Measurements from ENCODE around the gene PCSK5.

GRCh38 chr9:75878488-75878860, 12.0 kb upstream of the PCSK5 start:
- TF ChIP-seq POLR2A (IDR thresholded peaks at IDR 0.05; ENCODE audit: low read length) (no peak), GATA1 (IDR thresholded peaks at IDR 0.05; ENCODE audit: low read depth, low read length) (no peak)
